ENCODE results near the gene EHMT1.

Gene EHMT1
- total RNA-seq, result 95.4 to 131 (median 115) reads per million in 3 donors

DNA sequence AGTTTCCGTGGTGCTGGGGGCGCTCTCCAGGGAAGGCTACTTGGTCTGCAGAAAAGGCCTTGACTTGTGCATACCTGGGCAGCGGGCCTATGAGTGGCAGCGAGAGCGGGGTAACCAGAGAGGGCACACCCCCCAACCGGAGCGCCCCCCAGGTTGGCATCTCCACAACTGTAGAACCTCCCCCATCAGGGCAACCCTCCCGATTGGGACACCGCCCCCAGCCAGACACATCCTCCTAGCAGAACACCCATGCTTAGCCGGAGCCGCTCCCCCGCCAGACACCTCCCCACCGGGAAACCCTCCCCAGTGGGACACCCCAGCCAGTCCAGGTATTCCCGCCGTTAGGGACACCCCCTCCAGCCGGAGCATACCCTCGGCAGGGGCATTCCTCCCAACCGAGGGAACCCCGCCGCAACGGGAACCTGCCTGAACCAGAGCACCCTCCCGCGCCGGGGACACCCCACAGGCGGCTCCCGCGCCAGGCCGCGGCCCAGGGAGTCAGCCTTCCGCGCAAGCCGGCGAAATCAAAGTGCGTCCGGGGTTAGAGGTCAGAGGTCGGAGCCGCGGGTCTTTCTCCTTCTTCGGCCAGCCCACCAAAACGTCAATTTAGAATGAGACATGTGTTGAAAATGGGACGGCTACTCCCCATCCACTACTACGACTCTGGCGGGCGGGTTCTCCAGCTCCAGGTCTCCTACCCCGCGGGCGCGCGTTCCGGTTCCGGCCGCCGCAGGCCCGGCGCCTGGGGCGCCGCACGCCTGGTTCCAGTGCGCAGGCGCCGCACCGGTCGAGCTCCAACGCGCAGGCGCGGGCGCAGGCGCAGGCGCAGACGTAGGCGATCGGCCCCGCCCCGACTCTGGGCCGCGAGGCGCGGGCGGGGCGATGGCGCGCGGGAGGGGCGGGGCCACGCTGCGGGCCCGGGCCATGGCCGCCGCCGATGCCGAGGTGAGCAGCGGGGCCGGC lies at the start of gene EHMT1:
EHMT1 (plus strand) TSS at position 901 of the 963 bp plus-strand sequence; CDS start at position 925, 24 bp downstream.
- peaks cover 13% of the 10 kb centered on the region for H3K4me1 ChIP-seq (ENCODE audit: control insufficient read depth, insufficient read depth, low read length, poor library complexity, severe bottlenecking)
- H3K36me3 ChIP-seq (ENCODE audit: control insufficient read depth, insufficient read depth, low read length), result peaks cover 24% of the 10 kb centered on the region
- H3K4me3 ChIP-seq (ENCODE audit: insufficient read depth, low read depth, low read length, poor library complexity, severe bottlenecking), result peak within 1 kb of the TSS; percentile 85
- peak within 1 kb of the TSS; percentile 99 for H3K27ac ChIP-seq (ENCODE audit: insufficient read depth, low read length, poor library complexity, severe bottlenecking)
- no peaks in the 10 kb centered on the region for H3K27me3 ChIP-seq (replicated peaks; ENCODE audit: control insufficient read depth, insufficient read depth, low read length, poor library complexity, severe bottlenecking)
- no peaks in the 10 kb centered on the region for H3K9me3 ChIP-seq (ENCODE audit: control insufficient read depth, low read length)
- peak; percentile 84 to 86 (median 85) for DNase-seq

DNA sequence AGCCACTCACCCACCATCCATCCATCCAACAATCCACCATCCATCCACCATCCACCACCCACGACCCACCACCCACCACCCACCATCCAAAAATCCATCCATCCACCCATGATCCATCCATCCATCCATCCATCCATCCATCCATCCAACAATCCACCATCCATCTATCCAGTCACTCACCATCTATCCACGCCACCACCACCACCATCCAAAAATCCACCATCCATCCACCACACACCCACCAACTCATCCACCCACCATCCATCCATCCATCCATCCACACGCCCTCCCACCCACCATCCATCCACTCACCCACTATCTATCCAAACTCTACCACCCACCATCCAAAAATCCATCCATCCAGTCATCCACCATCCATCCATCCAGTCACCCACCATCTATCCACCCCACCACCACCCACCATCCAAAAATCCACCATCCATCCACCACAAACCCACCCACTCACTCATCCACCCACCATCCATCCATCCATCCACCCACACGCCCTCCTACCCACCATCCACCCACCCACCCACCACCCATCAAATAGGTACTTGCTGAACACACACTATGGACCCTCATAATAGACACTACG lies 49.1 kb upstream of the EHMT1 start:
- Histone ChIP-seq H3K4me1 (ENCODE audit: control insufficient read depth, insufficient read depth, low read length, poor library complexity, severe bottlenecking) (no peaks in the 10 kb centered on the region), H3K27me3 (replicated peaks; ENCODE audit: control insufficient read depth, insufficient read depth, low read length, poor library complexity, severe bottlenecking) (no peaks in the 10 kb centered on the region), H3K9me3 (ENCODE audit: control insufficient read depth, low read length) (no peaks in the 10 kb centered on the region), H3K27ac (ENCODE audit: insufficient read depth, low read length, poor library complexity, severe bottlenecking) (no peak overlapping the region), H3K36me3 (ENCODE audit: control insufficient read depth, insufficient read depth, low read length) (peaks cover 18% of the 10 kb centered on the region), H3K4me3 (ENCODE audit: insufficient read depth, low read depth, low read length, poor library complexity, severe bottlenecking) (no peak overlapping the region)
- no peak for DNase-seq

DNA sequence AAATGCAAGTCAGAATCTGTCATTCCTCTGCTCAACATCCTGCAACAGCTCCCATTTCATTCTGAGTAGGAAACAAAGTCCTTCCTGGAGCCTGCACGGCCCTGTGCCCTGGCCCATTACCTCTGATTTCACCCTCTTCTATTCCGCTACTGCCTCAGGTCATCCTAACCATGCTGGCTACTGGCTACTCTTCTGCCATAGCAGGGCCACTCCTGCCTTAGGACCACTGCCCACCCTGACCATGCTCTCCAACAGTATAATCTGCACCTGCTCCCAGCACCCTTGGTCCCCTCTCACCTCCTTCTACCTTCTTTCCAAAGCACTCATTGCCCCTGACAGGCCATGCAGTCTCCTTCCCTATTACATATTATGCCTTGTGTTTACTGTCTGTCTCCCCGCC lies 48.2 kb upstream of the EHMT1 start:
- Histone ChIP-seq H3K27me3 (replicated peaks; ENCODE audit: control insufficient read depth, insufficient read depth, low read length, poor library complexity, severe bottlenecking) (no peaks in the 10 kb centered on the region), H3K27ac (ENCODE audit: insufficient read depth, low read length, poor library complexity, severe bottlenecking) (no peak overlapping the region), H3K36me3 (ENCODE audit: control insufficient read depth, insufficient read depth, low read length) (peaks cover 25% of the 10 kb centered on the region), H3K4me3 (ENCODE audit: insufficient read depth, low read depth, low read length, poor library complexity, severe bottlenecking) (no peak overlapping the region), H3K4me1 (ENCODE audit: control insufficient read depth, insufficient read depth, low read length, poor library complexity, severe bottlenecking) (no peaks in the 10 kb centered on the region), H3K9me3 (ENCODE audit: control insufficient read depth, low read length) (no peaks in the 10 kb centered on the region)
- DNase-seq, result no peak

DNA sequence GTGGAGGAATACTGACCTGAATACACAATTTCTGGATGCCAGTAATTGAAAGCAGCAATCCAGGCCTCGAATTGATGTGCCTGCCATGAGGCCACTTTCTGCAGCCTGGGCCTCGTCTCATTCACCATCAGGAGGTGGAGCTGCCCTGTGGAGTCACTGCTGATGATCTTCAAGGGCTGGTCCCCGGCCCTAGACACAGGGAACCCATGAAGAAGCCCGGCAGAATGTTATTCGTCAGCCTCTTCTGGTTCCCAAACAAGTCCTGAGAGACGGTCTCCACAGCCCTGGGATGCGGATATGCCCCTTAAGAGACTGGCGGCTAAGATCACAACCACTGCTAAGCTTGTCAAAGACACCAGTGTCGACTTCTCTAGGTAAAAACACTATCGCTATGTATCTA lies 44.6 kb upstream of the EHMT1 start:
- Histone ChIP-seq H3K27ac (ENCODE audit: insufficient read depth, low read length, poor library complexity, severe bottlenecking) (no peak overlapping the region), H3K27me3 (replicated peaks; ENCODE audit: control insufficient read depth, insufficient read depth, low read length, poor library complexity, severe bottlenecking) (no peaks in the 10 kb centered on the region), H3K4me3 (ENCODE audit: insufficient read depth, low read depth, low read length, poor library complexity, severe bottlenecking) (no peak overlapping the region), H3K9me3 (ENCODE audit: control insufficient read depth, low read length) (no peaks in the 10 kb centered on the region), H3K4me1 (ENCODE audit: control insufficient read depth, insufficient read depth, low read length, poor library complexity, severe bottlenecking) (peaks cover 16% of the 10 kb centered on the region), H3K36me3 (ENCODE audit: control insufficient read depth, insufficient read depth, low read length) (peaks cover 29% of the 10 kb centered on the region)
- no peak for DNase-seq

DNA sequence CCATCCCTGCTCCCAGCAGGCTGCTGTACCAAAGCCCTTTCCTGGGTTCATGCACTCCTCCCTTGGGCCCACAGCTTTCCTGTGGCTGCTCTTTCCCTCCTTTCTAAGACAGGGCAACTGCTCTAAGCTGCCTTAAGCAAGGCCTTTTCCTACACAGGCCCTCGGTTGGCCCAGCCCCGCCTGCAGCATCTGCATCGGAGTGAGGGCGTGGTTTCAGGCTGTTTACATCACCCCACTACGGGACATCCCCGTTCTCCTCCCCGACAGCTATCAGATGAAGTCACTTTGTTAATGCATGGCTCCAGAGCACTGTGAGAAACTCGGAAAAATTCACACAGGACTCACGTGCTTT lies 43.5 kb upstream of the EHMT1 start:
- H3K4me1 ChIP-seq (ENCODE audit: control insufficient read depth, insufficient read depth, low read length, poor library complexity, severe bottlenecking), result peaks cover 17% of the 10 kb centered on the region
- DNase-seq, result no peak
- no peaks in the 10 kb centered on the region for H3K27me3 ChIP-seq (replicated peaks; ENCODE audit: control insufficient read depth, insufficient read depth, low read length, poor library complexity, severe bottlenecking)
- no peaks in the 10 kb centered on the region for H3K9me3 ChIP-seq (ENCODE audit: control insufficient read depth, low read length)
- H3K4me3 ChIP-seq (ENCODE audit: insufficient read depth, low read depth, low read length, poor library complexity, severe bottlenecking), result no peak overlapping the region
- H3K27ac ChIP-seq (ENCODE audit: insufficient read depth, low read length, poor library complexity, severe bottlenecking), result no peak overlapping the region
- peaks cover 29% of the 10 kb centered on the region for H3K36me3 ChIP-seq (ENCODE audit: control insufficient read depth, insufficient read depth, low read length)

DNA sequence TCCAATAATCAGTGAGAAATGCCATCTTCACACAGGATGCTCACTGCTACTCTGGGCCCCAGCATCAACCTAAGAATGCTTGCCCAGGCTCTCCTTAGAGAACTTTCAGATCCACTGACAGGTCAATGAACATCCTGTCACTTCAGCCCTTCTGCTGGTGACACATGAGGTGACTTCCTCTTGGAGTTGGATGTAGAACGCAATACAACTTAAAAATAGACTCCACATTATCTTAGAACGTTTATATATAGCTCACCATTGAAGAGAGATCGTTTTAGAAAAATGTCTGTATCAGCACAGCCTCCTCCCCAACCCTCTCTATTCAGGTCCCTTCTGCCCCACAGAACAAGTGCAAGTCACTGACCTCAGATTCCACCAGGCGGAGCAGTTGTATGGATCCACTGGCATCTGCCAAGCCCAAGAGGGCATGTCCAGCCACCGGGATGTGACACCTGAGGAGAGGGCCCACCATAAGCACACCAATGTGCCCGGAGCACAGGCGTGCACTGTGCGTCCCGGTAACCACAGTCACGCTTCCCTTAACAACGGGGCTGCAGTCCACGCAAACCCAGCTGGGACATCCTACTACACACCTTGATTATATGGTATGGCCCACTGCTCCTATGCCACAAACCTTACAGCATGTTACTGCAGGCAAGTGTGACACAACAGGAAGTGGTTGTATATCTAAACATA lies 42.9 kb upstream of the EHMT1 start:
- H3K27me3 ChIP-seq (replicated peaks; ENCODE audit: control insufficient read depth, insufficient read depth, low read length, poor library complexity, severe bottlenecking), result no peaks in the 10 kb centered on the region
- no peaks in the 10 kb centered on the region for H3K9me3 ChIP-seq (ENCODE audit: control insufficient read depth, low read length)
- no peak overlapping the region for H3K4me3 ChIP-seq (ENCODE audit: insufficient read depth, low read depth, low read length, poor library complexity, severe bottlenecking)
- DNase-seq, result no peak
- H3K4me1 ChIP-seq (ENCODE audit: control insufficient read depth, insufficient read depth, low read length, poor library complexity, severe bottlenecking), result peaks cover 17% of the 10 kb centered on the region
- H3K27ac ChIP-seq (ENCODE audit: insufficient read depth, low read length, poor library complexity, severe bottlenecking), result no peak overlapping the region
- peaks cover 29% of the 10 kb centered on the region for H3K36me3 ChIP-seq (ENCODE audit: control insufficient read depth, insufficient read depth, low read length)

DNA sequence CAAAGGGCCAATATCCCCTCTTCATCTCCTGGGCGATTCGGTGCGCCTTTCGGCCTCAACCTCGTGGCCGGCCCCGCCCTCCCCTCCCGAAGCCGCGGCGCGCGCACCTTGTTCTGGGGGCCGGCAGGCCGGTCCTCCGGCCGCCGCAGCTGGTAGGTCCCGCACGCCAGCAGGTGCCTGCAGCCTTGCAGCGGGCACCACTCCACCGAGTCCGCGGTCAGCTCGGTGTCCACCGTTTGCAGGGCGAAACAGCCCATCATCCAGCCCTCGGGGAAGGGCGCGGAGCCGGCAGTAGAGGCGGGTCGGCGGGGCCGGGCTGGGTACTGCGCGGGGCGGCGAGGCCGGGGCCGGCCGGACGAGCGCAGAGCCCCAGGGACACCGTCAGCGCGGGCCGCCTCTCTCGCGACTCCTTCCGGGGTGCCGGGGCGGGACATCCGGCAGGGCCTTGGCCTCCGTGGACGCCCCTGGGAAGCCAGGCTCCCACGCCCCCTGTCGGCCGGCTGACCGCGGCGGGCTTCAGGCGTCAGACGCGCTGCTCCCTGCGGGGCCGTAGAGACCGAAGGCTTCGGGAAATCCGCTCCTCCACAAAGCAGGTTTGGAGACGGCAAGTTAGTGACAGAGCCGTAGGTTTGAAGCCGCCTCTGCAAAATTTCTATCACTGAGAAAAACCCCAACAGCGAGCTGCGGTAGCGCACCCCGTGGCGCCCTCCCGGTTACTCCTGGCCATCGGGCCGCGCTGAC lies 40.1 kb upstream of the EHMT1 start, which contains the start of gene DPH7:
DPH7 (minus strand) TSS at position 408 of the 741 bp plus-strand sequence; CDS start at position 260, 148 bp downstream.
- Histone ChIP-seq H3K4me1 (ENCODE audit: control insufficient read depth, insufficient read depth, low read length, poor library complexity, severe bottlenecking) (peaks cover 17% of the 10 kb centered on the region), H3K27me3 (replicated peaks; ENCODE audit: control insufficient read depth, insufficient read depth, low read length, poor library complexity, severe bottlenecking) (no peaks in the 10 kb centered on the region), H3K36me3 (ENCODE audit: control insufficient read depth, insufficient read depth, low read length) (peaks cover 33% of the 10 kb centered on the region), H3K9me3 (ENCODE audit: control insufficient read depth, low read length) (no peaks in the 10 kb centered on the region), H3K27ac (ENCODE audit: insufficient read depth, low read length, poor library complexity, severe bottlenecking) (peak within 1 kb of the TSS; percentile 72), H3K4me3 (ENCODE audit: insufficient read depth, low read depth, low read length, poor library complexity, severe bottlenecking) (peak within 1 kb of the TSS; percentile 92)
- DNase-seq, result peak; percentile 83 to 92 (median 89)

DNA sequence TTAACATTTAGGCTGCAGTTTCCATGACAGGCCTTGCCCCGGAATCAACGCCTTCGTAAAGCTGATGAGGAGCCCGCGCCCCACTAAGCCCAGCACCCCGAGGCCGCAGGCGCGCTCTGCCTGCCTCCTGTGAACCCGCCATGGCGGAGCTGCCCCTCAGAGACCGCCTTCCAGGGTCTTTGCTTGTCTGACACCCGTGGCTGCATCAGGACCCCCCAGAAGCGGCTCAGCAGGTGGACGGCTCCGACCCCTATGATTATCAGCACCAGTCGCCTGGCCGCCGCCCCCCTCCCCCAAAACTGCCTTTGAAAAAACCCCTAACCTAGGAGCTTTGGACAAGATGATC lies 39.6 kb upstream of the EHMT1 start:
- Histone ChIP-seq H3K27me3 (replicated peaks; ENCODE audit: control insufficient read depth, insufficient read depth, low read length, poor library complexity, severe bottlenecking) (no peaks in the 10 kb centered on the region), H3K4me3 (ENCODE audit: insufficient read depth, low read depth, low read length, poor library complexity, severe bottlenecking) (peak overlapping the region; percentile 92), H3K27ac (ENCODE audit: insufficient read depth, low read length, poor library complexity, severe bottlenecking) (peak overlapping the region; percentile 72), H3K4me1 (ENCODE audit: control insufficient read depth, insufficient read depth, low read length, poor library complexity, severe bottlenecking) (peaks cover 17% of the 10 kb centered on the region), H3K9me3 (ENCODE audit: control insufficient read depth, low read length) (no peaks in the 10 kb centered on the region), H3K36me3 (ENCODE audit: control insufficient read depth, insufficient read depth, low read length) (peaks cover 30% of the 10 kb centered on the region)
- no peak for DNase-seq

DNA sequence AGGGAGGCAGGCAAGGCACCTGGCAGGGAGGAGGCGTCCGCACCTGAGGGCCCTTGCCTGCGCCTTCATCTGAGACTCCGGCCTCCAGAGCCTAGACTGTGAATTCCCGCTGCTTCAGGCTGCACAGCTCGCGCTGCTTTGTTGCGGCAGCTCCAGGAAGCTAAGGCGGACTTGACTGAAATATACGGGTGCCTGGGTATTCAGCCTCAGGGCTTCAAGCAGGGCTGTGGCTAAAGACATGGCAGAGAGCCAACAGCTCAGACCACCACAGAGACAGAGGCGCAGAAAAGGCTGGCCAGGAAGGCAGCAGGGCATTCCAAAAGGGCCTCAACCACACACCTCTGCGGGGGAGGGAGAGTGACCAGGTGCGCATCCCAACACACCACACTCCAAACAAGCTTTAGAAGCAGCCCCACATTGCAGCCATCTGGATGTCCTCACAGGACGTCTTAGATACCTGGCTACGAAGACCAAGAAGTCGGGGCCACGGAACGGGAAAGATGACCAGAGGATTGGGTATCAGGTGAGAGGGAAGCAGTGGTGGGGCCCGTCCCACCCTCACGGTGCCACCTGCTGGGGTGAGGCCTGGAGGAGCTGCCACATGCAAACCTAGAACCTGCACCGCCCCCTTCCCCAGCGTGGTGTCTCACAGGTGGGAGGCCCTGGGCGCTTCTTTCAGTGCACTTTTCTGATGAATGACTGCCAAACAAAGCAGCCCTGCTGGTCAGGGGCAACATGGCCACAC lies 38.4 kb upstream of the EHMT1 start:
- DNase-seq, result no peak
- Histone ChIP-seq H3K27me3 (replicated peaks; ENCODE audit: control insufficient read depth, insufficient read depth, low read length, poor library complexity, severe bottlenecking) (no peaks in the 10 kb centered on the region), H3K36me3 (ENCODE audit: control insufficient read depth, insufficient read depth, low read length) (peaks cover 22% of the 10 kb centered on the region), H3K9me3 (ENCODE audit: control insufficient read depth, low read length) (no peaks in the 10 kb centered on the region), H3K27ac (ENCODE audit: insufficient read depth, low read length, poor library complexity, severe bottlenecking) (no peak overlapping the region), H3K4me1 (ENCODE audit: control insufficient read depth, insufficient read depth, low read length, poor library complexity, severe bottlenecking) (peaks cover 17% of the 10 kb centered on the region), H3K4me3 (ENCODE audit: insufficient read depth, low read depth, low read length, poor library complexity, severe bottlenecking) (no peak overlapping the region)

All from effector memory CD4-positive, alpha-beta T cell (primary cell).